ENCODE data around the gene WWC2.

GRCh38 chr4:183118141-183118540 lies 19.1 kb downstream of the WWC2 start:
- TF ChIP-seq TCF12 (IDR thresholded peaks at IDR 0.05; ENCODE audit: low read depth), result no peak
- TF ChIP-seq MAX (IDR thresholded peaks at IDR 0.05), result no peak
- TF ChIP-seq TEAD4 (IDR thresholded peaks at IDR 0.05), result no peak

Data from Ishikawa (cell line).